DMS53 treated with DMSO at 0.1 percent for 48 hours (cell line): ENCODE measurements around the gene ADAM15.

ENCODE experiments used
- DNase-seq: peaks from one replicate; lab custom pipeline; 2025; ENCODE audit not compliant: unreplicated experiment; lab: John Stamatoyannopoulos, UW

The ADAM15 gene, protein sequence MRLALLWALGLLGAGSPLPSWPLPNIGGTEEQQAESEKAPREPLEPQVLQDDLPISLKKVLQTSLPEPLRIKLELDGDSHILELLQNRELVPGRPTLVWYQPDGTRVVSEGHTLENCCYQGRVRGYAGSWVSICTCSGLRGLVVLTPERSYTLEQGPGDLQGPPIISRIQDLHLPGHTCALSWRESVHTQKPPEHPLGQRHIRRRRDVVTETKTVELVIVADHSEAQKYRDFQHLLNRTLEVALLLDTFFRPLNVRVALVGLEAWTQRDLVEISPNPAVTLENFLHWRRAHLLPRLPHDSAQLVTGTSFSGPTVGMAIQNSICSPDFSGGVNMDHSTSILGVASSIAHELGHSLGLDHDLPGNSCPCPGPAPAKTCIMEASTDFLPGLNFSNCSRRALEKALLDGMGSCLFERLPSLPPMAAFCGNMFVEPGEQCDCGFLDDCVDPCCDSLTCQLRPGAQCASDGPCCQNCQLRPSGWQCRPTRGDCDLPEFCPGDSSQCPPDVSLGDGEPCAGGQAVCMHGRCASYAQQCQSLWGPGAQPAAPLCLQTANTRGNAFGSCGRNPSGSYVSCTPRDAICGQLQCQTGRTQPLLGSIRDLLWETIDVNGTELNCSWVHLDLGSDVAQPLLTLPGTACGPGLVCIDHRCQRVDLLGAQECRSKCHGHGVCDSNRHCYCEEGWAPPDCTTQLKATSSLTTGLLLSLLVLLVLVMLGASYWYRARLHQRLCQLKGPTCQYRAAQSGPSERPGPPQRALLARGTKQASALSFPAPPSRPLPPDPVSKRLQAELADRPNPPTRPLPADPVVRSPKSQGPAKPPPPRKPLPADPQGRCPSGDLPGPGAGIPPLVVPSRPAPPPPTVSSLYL

DNA sequence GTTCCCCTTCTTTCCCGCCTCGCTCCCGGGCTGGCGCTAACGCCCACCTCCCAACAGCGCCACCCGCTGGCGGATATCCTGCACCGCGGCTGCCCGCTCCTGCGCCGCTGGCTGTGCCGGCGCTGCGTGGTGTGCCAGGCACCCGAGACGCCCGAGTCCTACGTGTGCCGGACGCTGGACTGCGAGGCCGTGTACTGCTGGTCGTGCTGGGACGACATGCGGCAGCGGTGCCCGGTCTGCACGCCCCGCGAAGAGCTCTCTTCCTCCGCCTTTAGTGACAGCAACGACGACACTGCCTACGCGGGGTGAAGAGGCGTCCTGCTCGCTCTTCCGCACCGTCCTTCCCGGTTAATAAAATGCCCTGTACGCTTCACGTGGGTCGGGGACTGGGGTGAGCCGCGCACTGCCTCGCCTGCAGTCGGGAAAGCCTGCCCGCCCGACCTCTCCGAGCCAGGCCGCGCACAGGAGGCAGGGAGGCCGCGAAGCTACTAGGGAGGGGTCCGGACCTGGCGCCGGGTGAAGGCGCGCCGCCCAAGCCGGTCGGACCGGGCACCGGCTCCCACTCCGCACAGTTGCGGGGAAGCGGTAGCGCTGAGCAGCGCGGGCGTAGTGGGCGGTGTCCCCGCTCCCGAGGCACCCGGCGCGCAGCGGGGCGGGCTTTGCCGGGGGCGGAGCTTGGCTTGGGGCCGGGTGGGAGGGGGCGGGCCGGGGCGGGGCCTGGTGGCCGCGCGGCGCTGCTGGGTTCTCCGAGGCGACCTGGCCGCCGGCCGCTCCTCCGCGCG, at the start of gene ADAM15:
Gene ADAM15 (plus strand): TSS at position 757 of the 782 bp plus-strand sequence. CDS start 71 bp downstream, outside the sequence.
- DNase-seq = peak; percentile 91

DNA sequence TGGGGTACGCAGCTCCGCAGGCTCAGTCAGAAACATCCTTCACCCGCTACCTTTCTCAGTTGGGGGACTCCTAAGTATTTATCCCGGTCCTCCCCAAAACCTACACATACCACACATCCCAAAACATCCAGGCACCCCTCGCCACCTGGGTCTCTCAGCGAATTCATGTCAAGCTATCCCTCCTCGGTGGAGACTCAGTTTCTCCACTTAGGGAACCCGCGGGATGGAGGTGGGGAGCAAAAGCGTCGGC, 49.8 kb upstream of the ADAM15 start:
- DNase-seq = no peak

DNA sequence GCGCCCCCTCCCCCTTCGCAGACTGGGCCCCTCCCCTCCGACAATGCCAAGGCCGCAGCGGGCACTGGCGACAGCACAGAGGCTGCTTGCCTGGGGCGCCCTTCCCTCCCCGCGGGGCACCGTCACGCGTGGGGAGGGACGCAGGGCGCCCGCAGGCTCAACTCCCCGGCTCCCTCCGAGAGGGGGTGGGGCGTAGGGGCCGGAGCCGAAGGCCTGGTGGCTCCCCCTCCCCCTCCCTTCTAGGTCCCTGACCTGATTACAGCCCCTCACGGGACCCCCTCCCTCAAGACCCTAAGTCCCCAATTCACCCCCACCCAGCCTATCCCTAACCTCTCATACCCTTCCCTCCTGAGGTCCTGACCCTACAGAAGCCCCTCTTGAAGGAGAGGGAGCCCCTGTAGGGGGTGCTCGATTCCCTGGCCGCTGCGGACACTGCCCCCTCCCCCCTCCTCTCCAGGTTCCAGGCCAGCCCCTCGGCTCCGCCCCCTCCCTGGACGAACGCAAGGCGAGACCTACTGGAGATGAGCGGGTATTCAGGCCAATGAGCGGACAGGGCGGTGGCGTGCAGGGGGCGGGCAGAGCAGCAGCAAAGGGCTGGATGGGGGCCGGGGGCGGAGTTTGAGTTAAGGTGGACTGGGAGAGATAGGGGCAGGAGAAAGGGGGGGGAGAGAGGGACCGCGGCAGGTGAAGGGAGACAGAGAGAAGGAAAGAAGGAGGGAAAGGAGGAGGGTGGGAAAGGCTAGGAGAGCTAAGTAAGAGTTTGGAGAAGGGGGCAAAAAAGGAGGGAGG, 49.2 kb upstream of the ADAM15 start:
- DNase-seq = peak; percentile 93

DNA sequence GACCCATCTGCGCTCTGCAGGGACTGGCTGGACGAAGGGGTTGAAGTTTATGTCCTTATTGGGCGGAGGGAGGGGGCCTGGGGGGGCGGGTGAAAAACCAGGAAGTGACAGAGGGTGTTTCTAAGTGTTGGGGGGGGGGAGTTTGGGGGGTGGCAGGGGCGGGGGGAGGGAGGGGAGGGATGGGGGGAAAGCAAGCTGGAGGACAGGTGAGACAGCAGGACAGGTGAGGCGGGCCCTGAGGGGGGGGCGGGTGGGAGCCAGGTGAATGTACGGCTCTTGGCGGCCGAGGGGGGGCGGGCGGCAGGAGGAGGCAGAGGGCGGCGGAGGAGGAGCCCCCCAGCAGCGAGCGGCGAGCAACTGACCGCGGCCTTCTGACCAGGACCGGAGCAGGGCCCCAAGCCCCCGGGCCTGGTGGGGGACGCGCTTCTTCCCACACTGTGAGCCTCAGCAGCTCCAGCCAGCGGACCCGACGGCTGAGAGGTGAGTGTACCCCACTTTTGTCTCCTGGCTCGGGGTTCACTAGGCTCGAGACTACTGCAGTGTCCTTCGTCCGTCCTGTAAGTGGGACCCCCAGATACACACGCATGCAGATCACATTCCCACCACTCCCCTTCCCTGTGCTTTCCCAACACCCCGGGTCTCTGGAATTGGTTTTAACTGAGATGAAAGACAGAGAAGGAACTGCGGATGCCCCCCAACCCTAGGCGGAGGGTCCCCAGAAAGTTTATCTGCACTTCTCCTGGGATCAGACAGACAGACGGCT, 48.5 kb upstream of the ADAM15 start, which contains the start of gene ZBTB7B:
Gene ZBTB7B (plus strand): TSS at position 339 of the 763 bp plus-strand sequence. CDS start 11,859 bp downstream, outside the sequence.
- DNase-seq = peak; percentile 89

DNA sequence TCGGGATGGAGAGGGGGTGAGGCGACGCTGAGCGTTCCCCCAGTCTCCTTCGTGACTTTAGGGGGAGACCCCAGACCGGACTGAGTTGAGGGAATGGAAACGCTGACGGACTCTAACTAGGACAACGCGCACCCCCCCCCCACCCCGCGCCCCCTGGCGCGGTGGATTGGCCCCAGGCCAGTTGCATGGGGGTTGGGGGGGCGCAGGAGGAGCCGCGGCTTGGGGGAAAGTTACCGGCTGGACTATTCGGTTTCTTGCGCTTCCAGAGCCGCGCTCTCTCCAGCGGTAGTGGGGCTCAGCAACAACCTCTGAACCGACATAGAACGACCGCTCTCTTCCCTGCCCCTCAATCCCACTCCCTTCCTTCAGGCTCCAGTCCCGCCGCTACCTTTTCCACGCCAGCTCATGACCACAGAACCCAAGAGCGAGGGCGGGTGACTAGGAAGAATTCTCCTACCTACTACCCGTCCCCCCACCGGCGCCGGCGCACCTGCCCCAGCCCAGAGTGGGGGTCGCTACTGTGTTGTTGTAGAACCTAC, 47.8 kb upstream of the ADAM15 start:
- DNase-seq = no peak

DNA sequence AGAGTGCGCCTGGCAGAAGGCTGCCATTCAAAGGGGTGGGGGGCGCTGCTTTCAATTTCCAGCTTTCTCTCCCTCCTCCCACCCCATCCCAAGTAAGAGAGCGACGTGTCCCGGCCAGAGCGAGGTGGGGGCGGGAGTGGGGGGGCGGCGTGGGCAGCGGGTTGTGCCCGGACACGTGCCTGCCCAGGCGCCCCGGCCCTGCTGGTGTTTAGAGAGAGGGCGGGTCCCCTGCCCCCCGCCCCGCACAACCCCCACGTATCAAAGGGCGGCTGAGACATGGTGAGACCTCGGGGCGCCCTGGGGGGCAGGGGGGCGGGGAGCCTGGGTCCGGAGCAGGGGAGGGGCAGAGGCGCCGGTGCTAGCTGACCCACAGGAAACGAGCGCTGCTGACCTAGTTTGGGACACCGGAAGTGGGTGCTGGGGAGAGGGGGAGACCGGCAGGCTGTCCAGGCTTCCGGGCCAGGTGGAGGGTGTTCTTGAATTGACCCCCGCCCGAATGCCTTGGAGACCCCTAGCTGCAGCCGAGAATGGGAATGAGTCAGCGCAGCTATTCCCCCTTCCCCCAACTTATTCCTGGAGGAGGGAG, 47.3 kb upstream of the ADAM15 start:
- DNase-seq = no peak

DNA sequence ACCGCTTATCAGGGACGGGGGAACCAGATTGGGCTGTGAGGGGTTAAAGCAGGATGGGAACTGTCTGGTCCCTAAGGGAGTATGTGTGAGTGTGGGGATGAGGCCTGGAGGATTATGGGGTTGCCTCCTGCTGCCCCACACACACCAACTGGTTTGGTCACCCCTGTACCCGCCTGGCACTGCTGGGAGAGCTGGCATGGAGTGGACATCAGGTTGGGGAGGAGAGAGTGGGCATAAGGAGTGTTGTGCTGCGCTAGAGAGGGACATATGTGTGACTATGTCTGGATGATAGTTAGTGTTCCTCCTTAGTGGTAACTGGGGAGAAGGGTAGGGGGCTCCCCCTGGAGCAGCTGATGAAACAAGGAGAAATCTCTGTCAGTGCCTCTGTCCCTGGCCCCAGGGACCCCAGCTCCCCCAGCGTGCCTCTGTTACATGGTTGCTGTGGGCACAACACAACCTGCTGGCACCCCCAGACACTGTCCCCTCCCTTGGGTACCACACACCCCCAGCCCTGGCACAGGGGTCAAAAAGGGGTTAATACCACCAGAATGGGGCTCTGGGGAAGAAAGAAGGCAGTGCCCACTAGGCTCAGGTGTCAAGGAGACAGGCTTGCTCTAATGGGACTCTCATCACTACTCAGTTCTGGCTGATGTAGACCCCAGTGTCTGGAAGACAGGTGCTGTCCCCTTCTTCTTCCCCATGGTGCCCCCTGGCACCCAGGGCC, 46.6 kb upstream of the ADAM15 start:
- DNase-seq = no peak

DNA sequence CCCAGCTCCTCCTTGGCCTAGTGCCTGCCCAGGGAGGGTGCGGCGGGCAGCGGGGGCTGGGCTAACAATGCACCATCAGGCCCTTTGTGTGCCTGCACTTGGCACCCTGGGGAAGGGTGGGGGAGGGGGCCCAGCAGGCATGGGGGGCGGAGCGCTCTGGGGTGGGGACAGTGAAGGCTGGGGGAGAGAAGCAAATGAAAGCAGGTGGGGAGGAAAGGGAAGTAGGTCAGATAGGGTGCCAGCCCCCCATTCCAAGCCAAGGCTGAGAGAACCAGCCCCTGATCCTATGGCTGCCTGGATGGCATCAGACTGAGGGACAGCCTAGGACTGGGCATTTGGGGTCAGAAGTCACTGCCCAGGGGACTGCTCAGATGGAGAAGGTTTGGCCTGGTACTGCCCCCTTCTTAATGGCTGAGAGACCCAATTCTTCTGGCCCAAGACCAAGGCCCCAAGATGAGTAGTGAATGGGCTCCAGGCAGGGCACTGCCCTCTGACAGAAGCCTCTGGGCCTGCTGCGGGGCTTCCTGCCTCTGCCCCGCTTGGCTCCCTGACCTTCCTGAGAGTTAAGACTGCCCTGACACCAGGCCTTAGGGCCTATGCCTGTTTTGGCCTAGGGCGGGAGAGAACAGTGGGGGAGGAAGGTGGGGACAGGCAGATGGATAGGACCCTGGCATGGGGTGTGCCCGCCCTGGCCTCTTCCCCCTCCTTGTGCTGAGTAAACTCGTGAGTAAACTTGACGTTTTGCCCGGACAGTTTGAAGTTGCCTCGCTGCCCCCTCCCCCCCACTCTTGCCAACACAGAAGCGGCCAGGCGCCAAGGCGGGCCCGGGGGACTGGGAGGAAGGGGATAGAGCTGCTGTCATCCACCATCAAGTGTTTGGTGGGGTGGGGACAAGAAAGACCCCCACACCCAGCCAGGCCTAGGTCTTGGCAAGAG, 45.8 kb upstream of the ADAM15 start:
- no peak for DNase-seq

DNA sequence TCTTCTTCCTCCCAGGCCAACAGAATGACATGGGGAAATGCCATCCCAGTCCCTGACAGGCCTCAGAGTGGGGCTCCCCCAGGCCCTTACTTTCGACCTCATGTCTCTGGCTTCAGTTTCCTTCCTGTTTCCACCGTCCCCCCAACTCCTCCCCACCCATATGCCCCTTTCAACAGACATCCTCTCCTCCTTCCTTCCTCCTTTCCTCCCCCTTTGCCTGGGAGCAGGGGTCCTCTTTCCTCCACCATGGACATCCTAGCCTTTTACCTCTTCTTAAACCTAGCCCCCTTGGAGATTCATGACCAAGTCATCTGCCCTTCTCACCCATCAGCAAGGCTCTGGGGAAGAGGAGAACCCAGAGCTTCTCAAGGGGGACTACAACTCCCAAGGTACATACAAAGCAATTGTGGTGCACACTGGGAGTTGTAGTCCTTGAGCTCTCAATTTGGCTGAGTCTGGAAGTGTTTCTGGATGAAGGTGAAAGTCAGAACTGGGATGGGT, 44.5 kb upstream of the ADAM15 start:
- DNase-seq = no peak

DNA sequence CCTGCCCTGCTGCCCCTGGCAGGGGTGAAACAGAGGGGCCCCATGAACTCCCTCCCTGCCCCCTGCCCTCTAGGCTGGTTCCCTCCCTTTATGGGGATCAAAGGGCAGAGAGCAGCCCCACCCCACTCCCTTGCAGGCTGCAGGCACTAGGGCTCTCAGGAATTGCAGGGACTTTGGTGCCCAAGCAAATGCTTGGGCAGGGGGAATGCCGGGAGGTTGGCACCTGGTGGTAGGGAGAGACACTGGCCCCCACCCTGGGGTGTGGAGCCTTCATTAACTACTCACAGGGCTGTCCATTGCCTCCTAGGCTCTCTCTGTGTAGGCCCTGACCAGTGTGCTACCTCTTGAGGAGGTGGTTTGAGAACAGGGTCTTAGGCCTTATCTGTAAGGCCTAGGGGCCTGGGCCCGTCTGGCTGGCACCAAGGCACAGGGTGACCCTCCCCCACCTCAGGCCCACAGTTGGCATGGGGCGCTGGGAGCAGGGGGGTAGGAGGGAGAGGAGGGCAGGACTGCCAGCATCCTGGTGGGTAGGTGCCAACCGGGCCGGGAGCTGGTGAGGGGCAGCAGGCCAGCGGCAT, 43.8 kb upstream of the ADAM15 start:
- DNase-seq = no peak

DNA sequence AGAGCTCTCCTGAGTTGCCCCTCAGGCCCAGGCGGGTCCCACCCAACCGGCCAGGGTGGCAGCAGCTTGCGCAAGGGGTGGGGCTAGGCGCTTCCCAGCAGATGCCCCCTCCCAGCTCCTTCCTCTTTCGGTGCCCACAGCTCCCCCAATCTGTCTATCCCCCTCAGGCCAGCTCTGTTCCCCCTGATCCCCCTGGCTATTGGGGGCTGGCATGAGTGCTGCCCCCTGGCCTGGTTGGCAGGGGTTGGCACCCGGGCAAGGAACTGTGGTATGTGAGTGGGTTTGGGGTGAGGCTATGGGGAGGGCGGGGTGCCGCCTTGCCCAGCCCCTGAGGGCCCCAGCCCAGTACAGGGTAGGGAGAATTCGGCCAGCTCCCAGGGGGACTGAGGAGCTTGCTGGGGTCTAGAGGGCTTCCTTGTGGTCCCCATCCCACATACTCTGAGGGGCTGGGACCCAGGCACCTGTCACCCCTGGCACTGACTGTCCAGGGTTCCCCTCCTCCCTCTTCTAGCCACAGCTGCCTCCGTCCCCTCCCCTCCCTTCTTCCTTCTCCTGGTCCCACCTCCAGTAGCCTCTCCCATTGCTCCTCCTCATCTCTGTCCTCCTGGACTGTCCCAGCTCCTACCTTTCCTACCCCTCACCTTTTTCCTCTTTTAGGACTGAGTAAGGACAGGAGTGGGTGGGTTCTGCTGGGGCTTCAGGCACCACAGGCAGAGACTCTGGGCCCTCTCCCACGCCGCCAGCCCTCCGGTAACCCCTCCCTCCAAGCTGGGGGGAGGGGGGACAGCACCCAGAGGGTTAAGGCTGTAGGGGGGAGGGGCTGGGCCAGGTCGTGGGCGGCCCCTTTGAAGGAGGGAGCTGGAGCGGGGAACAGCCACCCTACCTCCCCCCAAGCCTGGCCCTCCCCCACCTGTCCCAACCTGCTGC, 42.8 kb upstream of the ADAM15 start:
- DNase-seq = no peak

DNA sequence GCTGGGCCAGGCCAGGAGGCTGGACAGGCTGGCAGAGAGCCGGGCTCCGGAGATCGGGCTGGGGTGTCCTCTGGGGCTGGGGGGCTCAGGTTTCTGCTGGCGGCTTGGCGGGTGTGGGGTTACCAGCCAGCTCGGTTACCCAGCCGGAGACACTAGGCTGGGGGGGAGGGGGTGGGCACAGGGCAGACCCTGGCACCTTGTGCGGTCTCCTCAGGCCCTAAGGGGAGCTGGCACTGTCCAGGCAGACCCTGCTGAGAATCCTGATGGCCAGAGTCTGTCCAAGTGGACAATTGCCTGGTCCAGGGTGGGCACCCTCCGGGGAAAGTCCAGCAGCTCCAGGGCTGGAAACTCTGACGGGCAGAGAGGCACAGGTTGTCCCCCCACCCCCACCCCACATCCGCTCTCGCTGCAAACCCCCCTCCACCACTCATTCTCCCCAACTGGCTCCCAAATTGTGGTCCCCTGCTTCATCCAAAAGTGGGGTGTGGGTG, 41.9 kb upstream of the ADAM15 start:
- DNase-seq = no peak

DNA sequence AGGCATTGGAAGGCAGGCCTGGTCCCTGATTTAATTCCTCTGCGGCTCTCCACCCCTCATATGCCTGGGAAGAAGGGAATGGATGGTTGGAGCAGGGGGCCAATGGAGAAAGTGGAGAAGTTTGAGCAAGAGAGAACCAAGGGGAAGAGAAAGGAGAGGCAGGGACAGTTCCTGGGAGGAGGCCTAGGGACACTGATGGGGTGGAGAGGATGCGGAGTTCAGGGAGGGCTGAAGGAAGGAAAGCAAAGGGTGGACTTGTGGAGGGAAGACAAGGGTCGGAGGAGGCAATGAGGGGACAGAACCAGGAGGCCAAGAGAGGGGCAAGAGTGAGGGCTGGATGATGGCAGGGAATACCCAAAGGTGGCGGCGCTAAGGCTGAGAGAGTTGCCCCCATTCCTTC, 41.4 kb upstream of the ADAM15 start:
- no peak for DNase-seq

DNA sequence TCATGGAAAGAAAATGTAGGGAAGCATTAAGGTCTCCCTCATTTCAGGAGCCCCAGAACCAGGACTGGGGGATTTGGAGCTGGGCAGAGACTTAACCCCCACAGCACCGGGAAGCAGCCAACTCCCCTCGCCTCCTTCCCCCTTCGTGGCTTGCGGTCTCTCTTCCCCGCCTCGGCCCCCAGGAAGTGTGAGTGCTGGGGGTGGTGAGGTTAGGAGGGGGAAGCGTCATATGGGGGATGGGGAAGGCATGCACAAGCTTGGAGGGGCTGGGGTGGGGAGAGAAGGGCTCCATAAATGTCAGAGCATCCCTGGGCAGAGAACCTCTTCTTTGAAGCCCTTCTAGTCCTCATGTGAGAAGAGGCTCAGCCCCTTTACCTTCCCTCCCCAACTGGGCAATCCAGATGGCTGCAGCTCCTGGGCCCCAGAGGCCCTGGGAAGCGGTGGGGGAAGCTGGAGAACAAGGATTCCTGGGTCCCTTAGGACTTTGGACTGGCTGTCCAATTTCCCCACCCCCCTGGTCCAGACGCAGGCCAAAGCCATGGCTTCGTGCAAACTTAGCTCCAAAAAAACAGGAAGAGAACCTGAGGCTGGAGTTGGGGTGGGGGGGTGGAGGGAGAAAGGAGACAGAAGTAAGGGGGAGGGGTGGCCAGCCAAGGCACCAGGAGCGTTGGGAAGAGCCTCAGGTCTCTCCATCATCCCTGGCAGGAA, 40.8 kb upstream of the ADAM15 start:
- DNase-seq = no peak

DNA sequence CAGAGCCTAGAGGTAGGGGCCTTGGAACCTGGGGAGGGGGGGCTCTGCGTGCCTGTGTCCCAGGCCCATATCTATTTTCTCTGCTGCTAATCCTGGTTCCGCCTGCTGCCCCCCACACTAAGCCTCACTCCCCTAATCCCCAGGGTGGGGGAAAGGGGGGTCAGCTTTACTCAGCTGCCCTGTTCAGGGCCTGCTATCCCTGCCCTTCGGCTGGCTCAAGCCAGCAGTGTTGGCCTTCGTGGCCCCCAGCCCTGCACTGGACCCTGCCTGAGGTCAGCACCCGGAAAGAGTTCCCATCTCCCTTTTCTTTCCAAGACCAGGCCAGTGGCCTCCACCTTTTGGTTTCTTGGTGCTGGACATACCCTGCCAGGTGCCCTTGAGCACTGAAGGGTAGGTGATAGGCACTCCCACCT, 40.1 kb upstream of the ADAM15 start:
- no peak for DNase-seq
